Adipose tissue (tissue), 3 donors: ENCODE results near the gene SLC22A31. TPM values are rescaled to one million over a fixed set of nuclear protein-coding genes. Genes with fewer than 3 reads are reported as not detected.

Experiments
- H3K27ac ChIP-seq: one replicate; pipeline ENCODE4 v1.5.1; 2013; ENCODE audit warnings: low read depth, low read length
- WGBS, 3 donors: extraction: QIAGEN DNeasy Blood & Tissue Kit; methylation state at CpG; one replicate each; pipeline ENCODE4 v1.1.7; 2013; 5-methylcytosine and 5-hydroxymethylcytosine counted together
- polyA plus RNA-seq, 3 donors: library from polyadenylated mRNA; stranded (reverse); fragments of 200-250 nt; gene quantifications; one replicate each; pipeline ENCODE4 v1.2.3, GENCODE V29; 2013
- donor health status: healthy with polysubstance abuse.
- donor health status: Bipolar disorder and iron deficiency.
- donor health status: healthy.

The SLC22A31 gene
- polyA plus RNA-seq, 3 donors: 0.59 to 1.1 TPM; not detected in 1

DNA sequence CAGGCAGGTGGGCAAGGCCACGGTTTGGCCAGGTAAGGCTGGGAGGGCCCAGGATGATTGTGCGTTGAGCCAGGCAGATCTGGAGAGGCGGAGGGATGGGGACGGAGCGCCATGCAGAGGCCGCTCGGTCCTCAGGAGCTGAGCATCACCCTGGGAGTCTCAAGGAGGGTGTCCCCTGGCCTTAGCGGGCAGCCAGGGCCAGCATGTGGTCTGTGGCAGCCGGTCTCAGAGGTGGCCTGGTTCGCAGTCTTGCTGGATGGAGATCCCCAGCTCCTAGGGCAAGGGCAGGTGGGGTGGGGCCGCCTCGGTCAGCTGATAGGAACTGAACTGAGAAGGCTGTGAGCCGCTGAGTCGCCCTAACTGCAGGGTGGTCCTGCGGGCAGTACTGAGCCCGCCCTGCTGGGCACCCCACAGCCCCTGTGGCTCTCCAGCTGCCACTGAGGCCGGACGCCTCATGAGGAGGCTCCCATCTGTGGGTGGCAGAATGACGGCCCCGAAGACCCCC, 40.4 kb downstream of the SLC22A31 start:
- WGBS, 3 donors: 80 to 90% (median 89%) methylated on average over 19 to 20 of the region's 20 CpGs
- H3K27ac ChIP-seq: no peak overlapping the region

DNA sequence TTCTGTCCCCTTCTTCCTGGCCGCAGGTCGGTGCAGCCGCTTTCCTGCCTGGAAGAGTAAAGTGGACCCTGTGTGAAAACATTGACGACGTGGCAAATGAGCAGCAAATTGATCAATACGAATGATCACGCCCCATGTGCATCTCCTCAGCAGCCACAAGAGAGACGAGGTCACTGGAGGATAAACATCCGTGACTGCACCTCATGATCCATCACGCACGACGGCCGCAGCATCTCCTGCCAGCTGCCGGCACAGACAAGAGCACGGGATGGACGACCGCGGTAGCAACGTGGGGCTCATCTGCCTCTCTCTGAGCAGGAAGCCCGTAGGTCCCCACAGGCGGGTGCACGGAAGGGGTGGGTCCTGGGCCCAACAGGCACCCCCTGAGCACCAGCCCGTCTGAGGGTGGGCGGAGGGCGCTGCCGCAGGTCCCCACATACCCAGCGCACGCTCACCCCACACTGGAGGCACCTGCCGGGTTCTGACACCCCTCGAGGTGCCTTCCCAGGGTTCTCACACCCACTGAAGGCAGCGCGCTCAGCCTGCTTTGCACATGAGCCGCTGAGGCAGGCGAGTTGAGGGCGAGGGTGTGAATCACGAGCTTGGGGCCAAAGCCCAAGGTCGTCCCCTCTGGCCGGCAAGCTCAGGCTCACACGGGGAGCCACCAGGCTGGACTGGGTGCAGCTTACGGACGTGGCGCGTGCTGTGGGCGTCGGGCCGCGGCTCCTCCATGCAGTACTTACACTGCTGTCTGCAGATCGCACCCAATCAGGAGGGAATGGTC, 41.1 kb downstream of the SLC22A31 start:
- WGBS, 3 donors: 61 to 78% (median 73%) methylated on average over 46 to 48 of the region's 48 CpGs

DNA sequence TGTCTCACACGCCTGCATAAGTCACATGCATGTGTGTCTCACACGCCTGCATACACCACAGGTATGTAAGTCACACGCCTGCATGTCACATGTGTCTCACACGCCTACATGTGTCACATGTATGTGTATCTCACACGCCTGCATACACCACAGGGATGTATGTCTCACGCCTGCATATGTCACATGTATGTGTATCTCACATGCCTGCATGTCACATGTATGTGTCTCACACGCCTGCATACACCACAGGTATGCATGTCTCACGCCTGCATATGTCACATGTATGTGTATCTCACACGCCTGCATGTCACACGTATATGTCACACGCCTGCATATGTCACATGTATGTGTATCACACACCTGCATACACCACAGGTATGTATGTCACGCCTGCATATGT, 42.6 kb downstream of the SLC22A31 start:
- no peak overlapping the region for H3K27ac ChIP-seq
- 91 to 94% (median 94%) methylated on average over 12 of the region's 12 CpGs for WGBS, 3 donors

More for the DNA sequence above, 41.1 kb downstream of the SLC22A31 start:
- no peak overlapping the region for H3K27ac ChIP-seq

DNA sequence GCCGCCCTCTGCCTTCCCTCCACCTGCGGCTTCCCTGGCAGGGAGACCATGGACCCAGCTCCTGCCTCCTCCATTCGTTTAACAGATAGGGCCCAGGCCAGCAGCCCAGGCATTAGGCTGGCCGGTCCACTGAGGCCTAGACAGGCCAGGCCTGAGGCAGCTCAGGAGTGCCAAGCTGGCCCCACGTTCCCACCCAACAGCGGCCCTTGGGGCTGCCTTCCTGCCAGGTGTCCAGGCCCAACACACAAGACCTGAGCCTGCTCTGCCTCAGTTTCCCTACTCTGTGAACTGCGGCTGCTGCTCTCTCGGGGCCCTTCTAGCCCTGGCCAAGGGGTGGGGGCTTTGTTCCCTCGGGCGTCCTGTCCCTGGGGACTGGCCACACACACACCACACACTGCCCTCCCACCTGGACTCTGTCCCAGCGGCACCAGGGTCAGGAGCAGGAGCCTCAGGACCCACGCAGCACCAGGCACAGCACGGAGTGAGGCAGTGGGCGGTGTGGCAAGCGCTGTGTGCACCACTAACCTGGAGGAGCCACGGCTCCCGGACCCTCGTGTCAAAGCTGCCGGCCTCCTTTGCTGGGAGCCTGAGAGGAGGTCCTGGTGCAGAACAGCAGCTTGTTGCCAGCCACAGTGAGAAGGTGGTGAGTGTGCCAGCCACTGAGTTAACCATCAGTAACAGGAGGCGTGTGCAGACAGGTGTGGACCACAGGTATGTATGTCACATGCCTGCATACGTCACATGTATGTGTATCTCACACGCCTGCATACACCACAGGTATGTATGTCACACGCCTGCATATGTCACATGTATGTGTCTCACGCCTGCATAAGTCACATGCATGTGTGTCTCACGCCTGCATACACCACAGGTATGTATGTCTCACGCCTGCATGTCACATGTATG, 43.3 kb downstream of the SLC22A31 start:
- no peak overlapping the region for H3K27ac ChIP-seq
- WGBS, 3 donors: 69 to 73% (median 72%) methylated on average over 26 of the region's 26 CpGs

DNA sequence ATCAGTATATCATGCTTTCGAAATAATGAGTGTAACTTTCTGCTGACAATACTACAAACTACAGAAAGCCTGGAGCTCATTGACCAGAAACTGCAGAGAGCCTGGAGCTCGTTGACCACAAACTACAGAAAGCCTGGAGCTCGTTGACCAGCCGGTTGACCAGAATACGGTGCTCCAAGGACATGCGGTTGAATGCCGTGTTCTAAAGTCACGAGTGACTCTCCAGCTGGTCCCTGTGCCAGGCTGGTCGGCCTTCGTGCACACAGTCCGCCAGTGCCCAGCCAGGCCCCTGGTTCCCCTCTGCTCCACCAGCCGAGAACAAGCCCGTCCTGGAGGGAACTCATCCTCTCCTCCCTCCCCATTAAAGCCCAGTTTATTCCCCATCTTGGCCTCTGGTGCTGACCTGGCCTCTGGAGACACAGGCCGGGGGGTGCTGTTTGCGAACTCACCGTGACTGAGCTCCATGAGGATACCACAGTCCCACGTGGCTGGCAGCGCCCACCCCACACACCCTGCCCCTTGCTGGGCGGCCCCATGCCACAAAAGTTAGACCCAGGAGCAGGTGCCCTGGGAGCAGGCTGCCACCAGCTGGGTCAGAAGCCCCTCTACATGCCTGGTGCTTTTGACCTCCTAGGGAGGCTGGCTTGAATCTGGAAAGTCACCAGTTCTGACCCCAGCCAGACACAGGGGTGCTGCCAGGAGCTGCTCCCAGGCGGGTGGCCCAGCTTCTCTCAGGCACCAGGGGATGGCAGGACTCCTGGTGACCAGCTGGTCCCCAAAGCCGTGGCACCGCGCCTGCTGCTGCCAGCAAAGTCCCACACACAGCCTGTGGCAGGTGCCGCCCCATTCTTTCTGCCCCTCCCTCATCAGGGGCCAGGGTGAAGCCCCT, 44.2 kb downstream of the SLC22A31 start:
- 54 to 57% (median 55%) methylated on average over 24 of the region's 24 CpGs for whole genome bisulfite sequencing, 3 donors
- no peak overlapping the region for H3K27ac ChIP-seq

DNA sequence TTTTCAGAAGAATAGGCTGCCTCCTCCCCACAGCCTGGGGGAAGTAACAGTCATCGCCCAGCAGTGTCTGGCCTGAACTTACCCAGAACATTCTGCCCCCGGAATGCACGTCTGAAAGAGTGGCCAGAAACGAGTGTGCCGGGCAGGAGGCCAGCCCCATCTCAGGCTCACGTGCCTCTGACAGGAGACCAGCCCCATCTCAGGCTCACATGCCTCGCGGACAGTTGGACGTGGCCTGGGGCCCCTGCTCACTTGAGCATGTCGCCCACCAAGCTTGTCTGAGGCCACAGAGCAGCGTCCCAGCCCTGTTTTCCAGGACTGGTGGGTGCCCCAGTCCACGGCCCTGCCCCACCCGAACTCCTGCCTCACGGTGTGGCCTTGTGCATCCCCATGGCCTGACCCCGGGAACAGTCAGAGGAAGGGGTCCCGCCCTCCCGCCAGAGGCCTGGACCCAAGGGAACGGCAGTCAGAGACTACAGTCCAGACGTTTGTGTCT, 45.1 kb downstream of the SLC22A31 start:
- no peak overlapping the region for H3K27ac ChIP-seq
- WGBS, 3 donors: 29 to 33% (median 31%) methylated on average over 19 of the region's 19 CpGs

DNA sequence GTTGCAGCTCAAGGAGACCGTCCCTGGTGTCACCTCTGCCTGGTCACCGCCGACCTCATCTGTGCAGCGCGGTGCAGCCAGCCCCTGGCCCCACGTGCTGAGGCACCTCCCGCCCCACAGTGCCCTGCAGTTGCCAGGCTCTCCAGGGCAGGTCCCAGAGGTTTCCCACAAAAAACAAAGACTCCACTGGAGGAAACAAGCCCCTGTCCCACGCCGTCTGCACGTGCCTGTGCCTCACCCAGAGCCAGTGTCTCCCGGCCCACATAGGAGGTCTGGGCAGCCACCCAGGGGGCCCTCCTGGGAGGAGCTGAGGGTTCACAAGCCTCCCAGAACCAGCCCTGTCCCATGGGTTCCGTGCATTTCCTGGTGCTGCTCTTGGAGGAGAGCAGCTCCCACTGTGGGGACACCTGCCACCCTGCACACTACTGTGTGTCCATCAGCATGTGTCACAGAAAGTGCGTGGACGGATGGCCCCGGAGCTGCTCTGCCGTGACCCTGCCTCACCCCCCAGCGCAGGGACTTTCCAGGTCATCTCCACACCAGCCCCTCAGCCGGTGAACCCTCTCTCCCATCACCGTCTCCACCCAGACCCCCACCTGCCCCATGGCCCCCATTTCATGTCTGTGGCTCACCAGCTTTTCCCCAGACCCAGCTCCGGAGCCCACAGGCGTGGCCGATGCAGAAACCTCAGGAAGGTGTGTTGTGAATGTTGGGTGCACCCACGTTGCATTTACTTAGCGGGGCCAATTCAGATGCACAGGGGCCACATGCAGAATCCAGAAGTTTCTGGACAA, 45.8 kb downstream of the SLC22A31 start:
- 60 to 70% (median 70%) methylated on average over 24 of the region's 24 CpGs for WGBS, 3 donors

DNA sequence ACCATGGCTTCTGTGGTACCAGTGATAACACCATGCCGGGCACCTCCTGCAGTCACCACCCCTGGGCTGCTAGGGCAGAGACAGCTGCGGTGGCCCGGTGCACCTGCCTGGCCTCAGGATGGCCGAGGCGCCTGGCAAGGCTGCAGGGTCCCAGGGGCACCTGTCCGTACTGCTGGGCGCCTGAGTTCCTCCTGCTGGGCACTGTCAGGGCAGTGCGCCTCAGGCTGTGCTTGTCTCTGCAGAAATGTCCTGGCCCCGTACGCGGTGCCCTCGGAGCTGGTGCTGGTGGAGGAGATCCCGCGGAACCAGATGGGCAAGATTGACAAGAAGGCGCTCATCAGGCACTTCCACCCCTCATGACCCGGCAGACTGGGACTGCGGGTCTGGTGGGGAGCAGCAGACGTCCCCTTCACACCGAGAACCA, 46.5 kb downstream of the SLC22A31 start:
- 88 to 93% (median 88%) methylated on average over 18 to 19 of the region's 19 CpGs for WGBS, 3 donors

More for the DNA sequence above, 45.8 kb downstream of the SLC22A31 start:
- no peak overlapping the region for H3K27ac ChIP-seq

DNA sequence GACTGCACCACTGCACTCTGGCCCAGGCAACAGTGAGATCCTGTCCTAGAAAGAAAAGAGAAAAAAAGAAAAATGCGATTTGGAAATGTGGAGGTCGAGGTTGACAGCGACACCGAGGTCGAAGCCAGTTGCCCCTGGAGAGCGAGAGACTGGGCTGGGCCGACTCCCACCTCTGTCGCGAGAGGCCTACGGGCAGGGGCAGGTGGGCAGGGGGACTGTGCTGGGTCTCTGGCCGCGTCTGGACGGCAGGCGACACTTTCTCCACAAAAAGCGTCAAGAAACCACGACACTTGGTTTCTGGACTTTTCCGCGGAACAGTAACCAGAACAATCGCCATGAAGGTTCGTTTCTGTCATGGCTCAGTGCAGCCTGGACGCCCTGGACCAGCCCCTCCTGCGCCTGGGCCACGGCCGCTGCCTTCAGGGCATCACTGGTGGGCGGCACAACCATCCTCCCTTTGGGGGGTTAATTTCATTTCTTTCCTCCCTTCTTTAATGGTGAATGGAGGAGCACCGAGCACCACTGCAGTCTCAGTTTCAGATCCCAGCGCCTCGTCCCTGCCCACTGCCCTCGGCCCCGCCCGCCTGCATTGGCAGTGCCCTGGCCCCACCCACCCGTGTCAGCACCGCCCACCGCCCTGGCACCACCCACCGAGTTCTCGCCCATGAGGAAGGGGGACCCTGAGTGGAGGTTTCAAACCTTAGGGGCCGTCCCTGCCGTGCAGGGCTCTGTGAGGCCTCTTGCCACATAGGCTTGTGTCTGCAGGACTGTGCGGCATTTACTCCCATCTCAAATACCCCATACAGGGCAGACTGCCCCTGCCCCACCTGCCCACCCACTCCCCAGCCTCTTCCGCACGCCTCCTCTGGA, 47.3 kb downstream of the SLC22A31 start:
- 86 to 92% (median 89%) methylated on average over 40 to 41 of the region's 41 CpGs for WGBS, 3 donors
- no peak overlapping the region for H3K27ac ChIP-seq

More for the DNA sequence above, 46.5 kb downstream of the SLC22A31 start:
- H3K27ac ChIP-seq: no peak overlapping the region

DNA sequence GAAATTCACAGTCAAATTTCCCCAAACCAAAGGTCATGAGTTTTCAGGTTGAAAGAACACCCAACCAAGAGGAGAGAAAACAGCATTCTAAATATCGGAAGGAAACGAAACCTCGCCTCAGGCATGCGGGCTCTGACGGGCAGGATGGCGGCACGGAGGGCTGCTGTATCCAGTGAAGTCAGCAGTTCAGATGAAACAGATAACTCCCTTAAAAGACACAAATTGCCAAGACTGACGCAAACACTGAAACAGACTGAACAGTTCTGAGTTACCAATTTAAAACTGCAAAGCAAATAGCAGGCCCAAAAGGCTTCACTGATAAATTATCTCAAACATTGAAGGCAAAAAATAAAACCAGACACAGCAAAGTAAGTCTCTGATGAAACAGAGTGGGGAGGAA, 49.4 kb downstream of the SLC22A31 start:
- no peak overlapping the region for H3K27ac ChIP-seq
- WGBS, 3 donors: 96% methylated on average over 8 of the region's 8 CpGs

DNA sequence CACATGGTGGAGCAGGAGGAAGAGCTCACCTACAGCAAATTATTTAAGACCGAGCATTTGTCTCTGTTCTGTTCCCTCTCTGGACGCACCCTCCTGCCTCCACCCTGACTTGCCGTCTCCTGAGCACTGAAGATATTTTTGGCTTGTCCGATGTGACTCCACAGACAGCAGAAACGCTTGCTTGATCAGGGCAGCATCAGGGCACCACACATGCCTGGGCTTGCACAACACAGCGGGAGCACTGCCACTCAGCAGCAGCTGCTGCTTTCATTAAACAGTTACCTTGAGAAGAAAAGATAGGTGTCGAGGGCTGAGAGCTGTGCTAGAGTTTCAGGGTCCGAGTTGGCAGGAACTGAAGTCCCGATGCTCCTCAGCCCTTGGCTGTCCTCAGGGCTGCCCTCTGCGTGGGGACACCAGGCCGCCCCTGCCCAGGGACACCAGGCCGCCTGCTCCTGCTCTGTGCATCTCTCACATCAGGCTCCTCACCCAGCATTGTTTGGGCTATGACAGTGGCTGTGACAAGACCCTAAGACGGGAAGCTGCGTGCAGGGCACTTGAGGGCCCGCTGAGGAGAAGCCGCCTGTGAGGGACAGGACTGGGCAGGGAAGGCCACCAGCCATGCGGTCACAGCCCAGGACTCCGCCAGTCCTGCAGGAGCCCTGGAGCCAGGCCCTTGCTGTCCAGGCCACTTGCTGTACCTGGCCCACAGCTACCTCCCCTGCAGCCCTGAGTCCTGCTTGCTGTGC, 50.1 kb downstream of the SLC22A31 start:
- 86 to 98% (median 97%) methylated on average over 18 of the region's 18 CpGs for WGBS, 3 donors
- H3K27ac ChIP-seq: no peak overlapping the region

DNA sequence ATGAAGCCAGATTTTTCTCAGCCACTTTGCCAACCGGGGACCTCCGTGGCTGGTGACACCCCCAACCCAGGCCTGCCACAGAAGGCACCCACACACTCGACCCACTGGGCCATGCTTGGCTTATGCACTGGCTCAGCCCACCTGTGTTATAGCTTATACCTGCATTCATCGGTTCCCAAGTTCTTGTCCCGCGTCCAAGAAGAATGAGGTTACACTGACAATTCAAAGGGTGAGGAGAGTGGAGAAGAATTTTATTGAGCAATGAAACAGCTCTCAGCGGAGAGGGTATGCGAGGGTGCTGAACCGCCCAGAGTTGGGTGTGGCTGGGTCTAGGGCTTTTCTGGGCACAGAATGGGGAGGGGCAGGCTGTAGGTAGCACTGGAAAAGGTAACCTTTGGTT, 51.0 kb downstream of the SLC22A31 start:
- H3K27ac ChIP-seq: no peak overlapping the region
- 97 to 99% (median 98%) methylated on average over 9 of the region's 9 CpGs for WGBS, 3 donors

DNA sequence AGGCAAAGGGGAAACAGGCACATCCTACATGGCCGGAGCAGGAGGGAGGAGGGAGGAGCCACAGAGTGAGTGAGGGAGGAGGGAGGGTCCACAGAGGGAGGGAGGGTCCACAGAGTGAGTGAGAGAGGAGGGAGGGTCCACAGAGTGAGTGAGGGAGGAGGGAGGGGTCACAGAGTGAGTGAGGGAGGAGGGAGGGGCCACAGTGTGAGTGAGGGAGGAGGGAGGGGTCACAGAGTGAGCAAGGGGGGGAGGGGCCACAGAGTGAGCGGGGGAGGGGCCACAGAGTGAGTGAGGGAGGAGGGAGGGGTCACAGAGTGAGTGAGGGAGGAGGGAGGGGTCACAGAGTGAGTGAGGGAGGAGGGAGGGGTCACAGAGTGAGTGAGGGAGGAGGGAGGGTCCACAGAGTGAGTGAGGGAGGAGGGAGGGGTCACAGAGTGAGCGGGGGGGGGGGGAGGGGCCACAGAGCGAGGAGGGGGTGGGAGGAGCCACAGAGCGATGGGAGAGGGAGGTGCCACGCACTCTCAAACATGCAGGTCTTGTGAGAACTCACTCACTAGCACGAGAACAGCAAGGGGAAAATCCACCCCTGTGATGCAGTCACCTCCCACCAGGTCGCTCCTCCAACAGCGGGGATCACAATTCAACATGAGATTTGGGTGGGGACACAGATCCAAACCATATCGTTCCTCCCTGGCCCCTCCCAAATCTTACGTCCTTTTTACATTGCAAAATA, 53.1 kb downstream of the SLC22A31 start:
- H3K27ac ChIP-seq: no peak overlapping the region
- 77 to 87% (median 82%) methylated on average over 7 to 10 of the region's 11 CpGs for WGBS, 3 donors

DNA sequence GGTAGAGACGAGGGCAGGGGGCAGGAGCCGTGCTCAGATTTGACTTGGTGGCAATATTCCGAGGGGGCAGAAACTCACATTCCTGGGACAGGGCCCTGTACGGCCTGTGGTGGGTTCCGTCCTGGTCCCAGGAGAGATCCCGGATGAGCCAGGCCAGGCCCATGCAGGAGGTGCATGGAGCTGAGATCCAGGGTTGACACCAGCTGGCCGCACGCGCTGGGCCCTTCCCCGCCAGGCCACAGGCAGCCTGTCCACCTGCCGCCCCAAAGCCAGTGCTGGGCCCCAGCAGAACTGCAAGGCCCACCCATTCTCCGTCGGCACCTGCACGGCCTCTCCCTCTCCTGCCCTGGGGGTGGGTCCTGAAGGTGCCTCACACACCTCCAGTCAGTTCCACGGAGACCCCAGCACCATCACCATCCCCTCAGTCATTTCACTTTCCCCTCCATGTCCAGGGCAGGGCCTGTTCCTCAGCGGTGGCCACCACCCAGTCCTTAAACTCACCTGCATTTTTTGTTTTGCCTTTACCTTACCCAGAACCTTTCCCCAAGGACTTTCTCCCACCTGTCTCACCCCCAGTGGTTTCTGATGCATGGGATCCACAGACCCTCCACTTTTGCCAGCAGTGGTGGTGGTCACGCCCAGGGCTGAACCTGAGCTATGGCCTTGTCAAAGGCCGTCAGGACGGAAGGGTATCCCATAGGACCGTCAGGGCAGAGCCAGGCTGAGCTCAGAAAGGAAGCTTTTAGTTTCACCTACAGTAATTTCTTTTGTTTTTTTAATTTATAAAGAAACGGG, 53.9 kb downstream of the SLC22A31 start:
- WGBS, 3 donors: 97 to 98% (median 97%) methylated on average over 19 to 21 of the region's 21 CpGs
- no peak overlapping the region for H3K27ac ChIP-seq
